Activated CD8-positive, alpha-beta T cell treated with anti-CD3 and anti-CD28 coated beads, Interleukin-2, amount 10 ng/mL, durations not matched to agents 7 days and 5 days (primary cell): ENCODE results near the gene IL7R. TPM values are rescaled to one million over a fixed set of nuclear protein-coding genes. Genes with fewer than 3 reads are reported as not detected.

Source experiments
- ATAC-seq: fragments of 150-1000 bp; cut with Tn5 transposase; one replicate; pipeline ENCODE4 v1.10.0; 2021; ENCODE audit warnings: moderate library complexity
- CTCF ChIA-PET: fragments of 350-600 bp; sonication (Branson Sonifier 250); formaldehyde crosslinking; loops from one replicate; lab custom pipeline; 2021; ENCODE audit warnings: antibody characterized with exemption; lab: Charles Lee
- POLR2A ChIA-PET: fragments of 350-600 bp; sonication (Branson Sonifier 250); formaldehyde crosslinking; loops from one replicate; lab custom pipeline; 2021; ENCODE audit warnings: antibody characterized with exemption; lab: Charles Lee
- DNase-seq: peaks from one replicate; pipeline ENCODE4 v3.0.0-alpha.2; 2020
- H3K27ac Mint-ChIP-seq: one replicate; pipeline ENCODE4 v1.8.0; 2021; ENCODE audit warnings: mild to moderate bottlenecking, mixed read lengths
- H3K27me3 Mint-ChIP-seq: one replicate; pipeline ENCODE4 v1.8.0; 2021; ENCODE audit warnings: low read depth, mixed read lengths
- H3K36me3 Mint-ChIP-seq: one replicate; pipeline ENCODE4 v1.8.0; 2021; ENCODE audit warnings: low read depth, mixed read lengths
- H3K4me1 Mint-ChIP-seq: one replicate; pipeline ENCODE4 v1.8.0; 2021; ENCODE audit warnings: low read depth, mixed read lengths
- H3K4me3 Mint-ChIP-seq: one replicate; pipeline ENCODE4 v1.8.0; 2021; ENCODE audit warnings: mild to moderate bottlenecking, mixed read lengths
- H3K9me3 Mint-ChIP-seq: one replicate; pipeline ENCODE4 v1.8.0; 2022; ENCODE audit warnings: mixed read lengths; ENCODE audit not compliant: insufficient read depth
- total RNA-seq, 2 experiments: library from RNA; stranded (reverse); gene quantifications; one replicate each; pipeline ENCODE4 v1.2.3, GENCODE V29; 2021

The IL7R gene
- total RNA-seq, 2 experiments from 2014 or later = 45.4 to 48.4 TPM

- ChIA-PET POLR2A (interaction anchor here (0.7 to 1.5 kb wide), 5 partner anchors 22 to 91 kb away, joined by 3 to 5 read pairs (median 4); no protein-coding TSS in a partner anchor), CTCF (interaction anchor here (1.5 to 2.5 kb wide), 5 partner anchors 21 to 231 kb away, joined by 3 to 12 read pairs (median 4); no protein-coding TSS in a partner anchor)
- H3K4me3 Mint-ChIP-seq = no peak overlapping the region
- H3K4me1 Mint-ChIP-seq = peaks cover 76% of the 10 kb centered on the region
- no peak for DNase-seq
- H3K27me3 Mint-ChIP-seq = no peaks in the 10 kb centered on the region
- H3K36me3 Mint-ChIP-seq = peaks cover 18% of the 10 kb centered on the region
- no peak for ATAC-seq
- H3K9me3 Mint-ChIP-seq = peaks cover 17% of the 10 kb centered on the region
- peak overlapping the region; percentile 85 for H3K27ac Mint-ChIP-seq
Observed at GRCh38 chr5:35903631-35904203, 47.0 kb downstream of the IL7R start.

DNA sequence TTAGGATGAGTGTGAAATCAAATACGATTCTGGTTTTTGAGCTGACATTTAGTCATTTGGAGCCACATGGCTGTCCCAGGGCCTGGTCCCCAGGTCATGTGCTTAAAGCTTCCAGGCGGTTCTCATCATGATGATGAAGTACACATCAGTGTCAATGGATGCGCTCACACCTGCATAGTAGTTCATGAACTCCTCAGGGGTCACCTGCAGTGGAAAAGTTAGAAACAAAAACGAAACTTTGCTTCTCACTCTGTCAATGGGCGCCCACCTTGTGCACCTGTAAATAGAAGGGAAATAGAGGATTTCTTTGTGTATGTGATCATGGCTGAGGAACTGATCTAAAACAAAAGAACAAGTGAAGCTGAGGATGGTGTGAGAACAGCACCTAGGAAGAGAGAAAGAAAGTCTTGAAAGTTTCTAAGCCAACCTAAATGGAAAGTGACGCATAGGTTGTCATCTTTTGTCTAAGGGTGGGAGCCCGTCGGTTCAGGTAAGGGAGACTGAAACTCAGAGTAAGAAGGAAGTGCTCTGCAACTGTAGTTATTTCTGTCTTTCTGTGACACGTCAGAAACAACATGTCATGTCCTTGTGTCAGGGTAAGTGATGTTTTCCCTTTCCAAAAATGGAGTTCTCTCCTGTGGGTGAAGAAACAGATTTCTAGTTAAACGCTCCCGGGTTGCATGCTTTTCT, 47.9 kb downstream of the IL7R start:
- ATAC-seq (peak; percentile 20), DNase-seq (peak; percentile 41)
- peaks cover 18% of the 10 kb centered on the region for H3K36me3 Mint-ChIP-seq
- H3K4me3 Mint-ChIP-seq = peak overlapping the region; percentile 24
- H3K9me3 Mint-ChIP-seq = peaks cover 17% of the 10 kb centered on the region
- peak overlapping the region; percentile 85 for H3K27ac Mint-ChIP-seq
- peaks cover 73% of the 10 kb centered on the region for H3K4me1 Mint-ChIP-seq
- ChIA-PET POLR2A (interaction anchor here (0.7 to 1.5 kb wide), 5 partner anchors 23 to 72 kb away, joined by 3 to 6 read pairs (median 5); no protein-coding TSS in a partner anchor), CTCF (interaction anchor here (1.0 to 5.7 kb wide), 5 partner anchors 21 to 232 kb away, joined by 3 to 29 read pairs (median 4); no protein-coding TSS in a partner anchor)
- H3K27me3 Mint-ChIP-seq = no peaks in the 10 kb centered on the region

DNA sequence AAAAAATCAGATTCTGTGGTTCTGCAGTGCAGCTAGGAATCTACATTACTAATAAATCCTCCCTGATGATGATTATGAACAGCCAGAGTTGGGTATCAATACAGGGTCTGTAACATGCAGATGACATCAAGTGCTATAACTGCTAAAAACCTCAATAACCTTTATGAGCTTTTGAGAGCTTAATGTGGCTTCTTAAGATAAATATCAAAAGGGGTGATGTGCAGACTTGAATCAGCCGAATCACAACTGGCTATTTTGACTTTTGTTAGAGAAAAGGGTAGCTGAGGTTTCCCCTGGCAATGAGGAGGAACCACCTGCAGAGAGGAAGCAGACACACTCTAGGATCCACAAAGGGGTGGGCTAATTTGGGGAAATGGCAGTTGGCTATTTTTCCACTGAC, 51.5 kb downstream of the IL7R start:
- Mint-ChIP-seq H3K4me1 (peaks cover 45% of the 10 kb centered on the region), H3K36me3 (peaks cover 39% of the 10 kb centered on the region), H3K27ac (no peak overlapping the region), H3K9me3 (peaks cover 26% of the 10 kb centered on the region), H3K27me3 (no peaks in the 10 kb centered on the region), H3K4me3 (no peak overlapping the region)
- DNase-seq = no peak
- ATAC-seq = peak; percentile 43
- ChIA-PET CTCF (interaction anchor here (0.7 to 5.7 kb wide), 9 partner anchors 10 to 113 kb away, joined by 3 to 29 read pairs (median 3); no protein-coding TSS in a partner anchor), POLR2A (interaction anchor here (0.7 to 1.3 kb wide), 4 partner anchors 30 to 129 kb away, joined by 3 to 4 read pairs (median 4); no protein-coding TSS in a partner anchor)

- Mint-ChIP-seq H3K36me3 (peaks cover 36% of the 10 kb centered on the region), H3K4me1 (peaks cover 39% of the 10 kb centered on the region), H3K4me3 (no peak overlapping the region), H3K9me3 (peaks cover 22% of the 10 kb centered on the region), H3K27ac (no peak overlapping the region), H3K27me3 (no peaks in the 10 kb centered on the region)
- ChIA-PET CTCF (interaction anchor here (0.7 to 5.7 kb wide), 4 partner anchors 10 to 113 kb away, joined by 3 to 29 read pairs (median 4); no protein-coding TSS in a partner anchor), POLR2A (interaction anchor here (0.6 to 1.1 kb wide), 3 partner anchors 28 to 46 kb away, joined by 3 to 4 read pairs (median 3); no protein-coding TSS in a partner anchor)
- no peak for DNase-seq
- ATAC-seq = no peak
Observed at GRCh38 chr5:35908814-35909213, 52.1 kb downstream of the IL7R start.

- POLR2A ChIA-PET = no interaction called here
- CTCF ChIA-PET = interaction anchor here (0.7 to 1.6 kb wide), 3 partner anchors 142 to 268 kb away, joined by 3 to 5 read pairs (median 3); no protein-coding TSS in a partner anchor
- no peak overlapping the region for H3K27ac Mint-ChIP-seq
- H3K27me3 Mint-ChIP-seq = no peaks in the 10 kb centered on the region
- peaks cover 7% of the 10 kb centered on the region for H3K9me3 Mint-ChIP-seq
- ATAC-seq = no peak
- no peak overlapping the region for H3K4me3 Mint-ChIP-seq
- no peak for DNase-seq
- peaks cover 15% of the 10 kb centered on the region for H3K4me1 Mint-ChIP-seq
- peaks cover 11% of the 10 kb centered on the region for H3K36me3 Mint-ChIP-seq
Observed at GRCh38 chr5:35919191-35919590, 62.5 kb downstream of the IL7R start.

- Mint-ChIP-seq H3K4me3 (no peak overlapping the region), H3K27me3 (no peaks in the 10 kb centered on the region), H3K4me1 (peaks cover 28% of the 10 kb centered on the region), H3K27ac (no peak overlapping the region), H3K36me3 (peaks cover 7% of the 10 kb centered on the region), H3K9me3 (no peaks in the 10 kb centered on the region)
- no peak for DNase-seq
- POLR2A ChIA-PET = no interaction called here
- CTCF ChIA-PET = interaction anchor here (0.8 to 8.3 kb wide), 4 partner anchors 21 to 143 kb away, joined by 3 to 160 read pairs (median 4); no protein-coding TSS in a partner anchor
- no peak for ATAC-seq
Observed at GRCh38 chr5:35920890-35921289, 64.2 kb downstream of the IL7R start.

DNA sequence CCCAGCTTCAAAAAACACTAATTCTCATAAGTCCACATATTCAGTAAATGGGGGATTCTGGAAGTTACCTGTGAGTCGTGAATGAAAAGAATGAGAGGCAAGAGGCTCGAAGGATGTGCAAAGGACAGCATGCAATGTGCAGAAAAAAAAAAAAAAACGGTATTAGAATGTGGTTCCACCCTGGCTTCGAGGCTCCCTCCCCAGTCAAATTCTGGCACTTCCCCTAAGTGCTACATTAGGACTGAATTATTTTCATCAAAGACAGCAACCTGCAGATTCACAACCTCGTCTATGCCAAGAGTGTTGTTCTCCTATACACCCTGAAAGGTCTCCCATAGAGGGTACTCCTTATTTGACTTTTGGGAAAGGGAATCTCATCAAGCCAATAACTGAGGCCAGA, 65.2 kb downstream of the IL7R start:
- H3K27ac Mint-ChIP-seq = no peak overlapping the region
- H3K4me1 Mint-ChIP-seq = peaks cover 33% of the 10 kb centered on the region
- H3K9me3 Mint-ChIP-seq = no peaks in the 10 kb centered on the region

DNA sequence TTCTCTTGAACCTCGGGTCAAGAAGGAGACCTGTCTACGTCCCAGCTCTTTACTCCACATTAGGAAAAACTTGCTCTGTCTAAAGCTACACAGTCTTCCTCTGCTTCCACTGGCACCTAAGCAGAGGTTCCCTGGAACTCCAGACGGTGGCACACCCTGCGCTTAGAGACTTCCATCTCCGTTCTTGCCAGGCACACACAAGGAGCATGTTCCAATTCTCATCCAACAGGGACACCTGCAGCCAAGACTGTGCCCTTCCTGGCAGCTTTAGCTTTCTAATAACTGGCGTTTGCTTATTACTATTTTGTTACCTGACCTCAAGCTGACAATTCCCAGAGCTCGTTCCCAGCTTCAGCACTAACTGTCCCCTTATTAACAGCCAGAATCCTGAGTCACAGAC, 65.8 kb downstream of the IL7R start:
- H3K4me1 Mint-ChIP-seq = peaks cover 33% of the 10 kb centered on the region
- ChIA-PET CTCF (interaction anchor here (1.1 to 8.3 kb wide), 6 partner anchors 23 to 311 kb away, joined by 3 to 168 read pairs (median 16); no protein-coding TSS in a partner anchor), POLR2A (interaction anchor here (0.7 kb wide), 1 partner anchor 68 kb away, joined by 3 read pairs; no protein-coding TSS in a partner anchor)
- peaks cover 5% of the 10 kb centered on the region for H3K36me3 Mint-ChIP-seq
- ATAC-seq (no peak), DNase-seq (no peak)
- no peak overlapping the region for H3K27ac Mint-ChIP-seq
- H3K4me3 Mint-ChIP-seq = no peak overlapping the region
- H3K9me3 Mint-ChIP-seq = no peaks in the 10 kb centered on the region
- no peaks in the 10 kb centered on the region for H3K27me3 Mint-ChIP-seq

More for the DNA sequence above, 65.2 kb downstream of the IL7R start:
- DNase-seq (no peak), ATAC-seq (no peak)
- H3K36me3 Mint-ChIP-seq = peaks cover 5% of the 10 kb centered on the region
- POLR2A ChIA-PET = interaction anchor here (0.7 kb wide), 1 partner anchor 67 kb away, joined by 3 read pairs; no protein-coding TSS in a partner anchor
- H3K4me3 Mint-ChIP-seq = no peak overlapping the region
- CTCF ChIA-PET = interaction anchor here (1.1 to 8.3 kb wide), 6 partner anchors 22 to 310 kb away, joined by 3 to 168 read pairs (median 5); no protein-coding TSS in a partner anchor
- H3K27me3 Mint-ChIP-seq = no peaks in the 10 kb centered on the region

DNA sequence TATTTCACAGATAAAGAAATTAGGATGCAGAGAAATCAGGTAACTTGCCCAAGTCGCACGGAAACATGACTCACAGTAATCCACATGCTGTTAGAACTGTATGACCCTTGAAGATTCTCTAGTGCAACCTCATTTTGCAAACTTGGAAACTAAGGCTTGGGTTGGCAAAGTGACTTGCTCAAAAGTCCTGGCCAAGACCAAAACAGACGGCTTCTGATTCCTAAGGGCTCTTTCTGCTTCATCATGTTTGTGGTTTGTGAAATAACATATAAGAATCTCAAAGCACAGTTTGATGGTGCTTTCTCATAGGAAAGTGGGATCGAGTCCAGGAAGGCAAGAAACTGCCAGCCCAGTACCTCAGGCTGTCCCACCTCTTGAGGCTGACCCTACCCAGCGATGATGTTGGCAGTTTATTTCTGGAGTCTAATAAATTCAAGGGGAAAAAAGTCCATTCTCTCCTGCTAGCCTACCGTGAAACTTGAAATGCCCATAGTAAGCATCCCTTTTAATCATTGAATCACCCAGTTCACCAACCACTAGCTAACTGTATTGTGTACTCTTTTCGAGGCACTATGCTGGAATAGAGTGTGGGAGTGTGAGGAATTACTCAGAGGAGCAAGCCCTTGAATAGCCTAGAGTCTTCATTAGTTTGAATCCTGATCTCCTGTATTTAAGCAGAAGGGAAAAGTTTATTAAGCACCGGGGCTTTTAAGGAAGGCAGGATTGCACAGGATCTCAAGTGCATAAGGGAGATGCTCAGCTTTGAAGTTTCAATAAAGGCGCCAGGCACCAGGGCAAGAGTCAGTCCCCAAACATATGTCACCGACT, 67.6 kb downstream of the IL7R start:
- H3K4me1 Mint-ChIP-seq = peaks cover 30% of the 10 kb centered on the region
- H3K9me3 Mint-ChIP-seq = no peaks in the 10 kb centered on the region
- ATAC-seq (no peak), DNase-seq (no peak)
- ChIA-PET POLR2A (interaction anchor here (0.7 to 1.3 kb wide), 5 partner anchors 65 to 251 kb away, joined by 3 read pairs; no protein-coding TSS in a partner anchor), CTCF (interaction anchor here (0.7 to 8.3 kb wide), 38 partner anchors 17 to 488 kb away, joined by 3 to 168 read pairs (median 6); partner anchors contain the start of genes IL7R and SPEF2)
- no peak overlapping the region for H3K4me3 Mint-ChIP-seq
- H3K27me3 Mint-ChIP-seq = no peaks in the 10 kb centered on the region
- no peak overlapping the region for H3K27ac Mint-ChIP-seq
- H3K36me3 Mint-ChIP-seq = peaks cover 4% of the 10 kb centered on the region

DNA sequence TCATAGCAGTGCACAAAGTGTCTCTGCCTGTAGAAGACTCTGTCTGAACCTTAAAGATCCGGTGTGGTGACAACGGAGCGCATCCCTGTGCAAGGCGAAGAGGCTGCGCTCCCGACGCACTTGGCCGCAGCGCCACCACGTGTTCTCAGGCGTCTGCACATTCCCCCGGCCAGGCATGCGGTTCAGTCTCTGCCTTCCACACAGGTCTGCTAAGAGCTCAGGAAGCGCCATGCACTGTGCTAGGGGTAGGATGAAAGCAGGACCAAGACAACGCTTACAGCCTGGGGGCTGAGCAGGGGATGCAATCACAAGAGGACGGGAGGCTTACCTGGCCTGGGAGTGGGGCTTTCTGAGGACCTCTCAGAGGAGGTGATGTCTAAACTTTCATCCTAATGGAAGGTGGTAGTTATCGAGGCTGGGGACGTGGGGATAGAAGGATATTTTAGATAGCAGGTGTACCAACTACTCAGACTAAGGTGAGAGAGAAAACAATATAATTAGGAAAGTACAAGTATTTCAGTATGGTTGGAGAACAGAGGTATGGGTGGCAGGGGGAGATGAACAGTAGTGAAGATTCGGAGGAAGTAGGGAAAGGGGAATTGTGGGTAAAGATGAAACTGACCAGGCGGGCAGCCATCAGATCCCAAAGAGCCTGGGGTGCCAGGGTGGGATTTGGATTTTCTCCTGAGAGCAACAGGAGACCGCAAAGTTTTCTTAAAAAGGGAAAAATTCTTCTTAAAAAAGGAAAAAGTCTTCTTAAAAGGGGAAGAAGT, 68.4 kb downstream of the IL7R start:
- Mint-ChIP-seq H3K9me3 (no peaks in the 10 kb centered on the region), H3K4me1 (peaks cover 26% of the 10 kb centered on the region), H3K36me3 (no peaks in the 10 kb centered on the region), H3K27me3 (no peaks in the 10 kb centered on the region), H3K4me3 (peak overlapping the region; percentile 60), H3K27ac (peak overlapping the region; percentile 31)
- POLR2A ChIA-PET = interaction anchor here (1.0 to 1.3 kb wide), 4 partner anchors 66 to 145 kb away, joined by 3 read pairs; no protein-coding TSS in a partner anchor
- DNase-seq (peak; percentile 89), ATAC-seq (peak; percentile 95)
- CTCF ChIA-PET = interaction anchor here (0.6 to 8.3 kb wide), 52 partner anchors 9 to 1251 kb away, joined by 3 to 168 read pairs (median 6); partner anchors contain the start of genes IL7R and SPEF2
